ENCODE data around the gene OR10A3. TPM values are rescaled to one million over a fixed set of nuclear protein-coding genes. Genes with fewer than 3 reads are reported as not detected.

Gene OR10A3
- total RNA-seq, 2 donors from 2014 or later, result not detected

DNA sequence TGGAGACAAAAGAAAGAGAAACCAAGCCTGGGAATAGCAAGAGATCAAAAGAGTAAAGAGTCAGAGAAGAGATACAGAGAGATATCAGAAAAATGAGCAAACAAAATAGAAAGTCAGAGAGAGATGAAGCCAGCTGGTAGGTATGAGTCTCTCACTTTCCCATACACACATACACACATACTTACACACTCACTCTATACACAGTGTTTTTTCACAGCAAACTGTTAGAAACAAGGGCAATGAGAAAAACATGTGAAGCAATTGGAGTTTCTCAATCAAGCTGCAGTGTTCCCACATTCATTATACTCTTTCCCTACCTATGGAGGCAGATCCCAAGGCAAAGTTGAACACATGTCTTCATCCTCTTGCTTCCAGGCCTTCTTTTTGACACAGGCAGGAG is 26.3 kb upstream of the OR10A3 start:
- no peak for DNase-seq
- H3K4me3 Mint-ChIP-seq, result no peak overlapping the region
- Histone ChIP-seq H3K9ac (ENCODE audit: extremely low read depth, low read length, poor library complexity, severe bottlenecking) (no peak overlapping the region), H3K36me3 (ENCODE audit: control insufficient read depth, insufficient read depth, low read length) (no peaks in the 10 kb centered on the region), H3K27me3 (ENCODE audit: control insufficient read depth, insufficient read depth, low read length, poor library complexity, severe bottlenecking) (no peaks in the 10 kb centered on the region), H3K27ac (ENCODE audit: low read depth, low read length) (no peak overlapping the region), H3K4me1 (ENCODE audit: control insufficient read depth, insufficient read depth, low read length) (no peaks in the 10 kb centered on the region), H3K9me3 (ENCODE audit: control insufficient read depth, low read length) (no peaks in the 10 kb centered on the region), H3K4me3 (ENCODE audit: low read length) (no peak overlapping the region)
- H3K27me3 Mint-ChIP-seq (ENCODE audit: insufficient read depth), result no peaks in the 10 kb centered on the region
- TF ChIP-seq, protein P1, sequence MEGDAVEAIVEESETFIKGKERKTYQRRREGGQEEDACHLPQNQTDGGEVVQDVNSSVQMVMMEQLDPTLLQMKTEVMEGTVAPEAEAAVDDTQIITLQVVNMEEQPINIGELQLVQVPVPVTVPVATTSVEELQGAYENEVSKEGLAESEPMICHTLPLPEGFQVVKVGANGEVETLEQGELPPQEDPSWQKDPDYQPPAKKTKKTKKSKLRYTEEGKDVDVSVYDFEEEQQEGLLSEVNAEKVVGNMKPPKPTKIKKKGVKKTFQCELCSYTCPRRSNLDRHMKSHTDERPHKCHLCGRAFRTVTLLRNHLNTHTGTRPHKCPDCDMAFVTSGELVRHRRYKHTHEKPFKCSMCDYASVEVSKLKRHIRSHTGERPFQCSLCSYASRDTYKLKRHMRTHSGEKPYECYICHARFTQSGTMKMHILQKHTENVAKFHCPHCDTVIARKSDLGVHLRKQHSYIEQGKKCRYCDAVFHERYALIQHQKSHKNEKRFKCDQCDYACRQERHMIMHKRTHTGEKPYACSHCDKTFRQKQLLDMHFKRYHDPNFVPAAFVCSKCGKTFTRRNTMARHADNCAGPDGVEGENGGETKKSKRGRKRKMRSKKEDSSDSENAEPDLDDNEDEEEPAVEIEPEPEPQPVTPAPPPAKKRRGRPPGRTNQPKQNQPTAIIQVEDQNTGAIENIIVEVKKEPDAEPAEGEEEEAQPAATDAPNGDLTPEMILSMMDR (conservative IDR thresholded peaks at IDR 0.05), result no peak
- no peak overlapping the region for H3K27ac Mint-ChIP-seq
- H3K4me1 Mint-ChIP-seq, result peaks cover 25% of the 10 kb centered on the region
- no peaks in the 10 kb centered on the region for H3K9me3 Mint-ChIP-seq
- no peaks in the 10 kb centered on the region for H3K36me3 Mint-ChIP-seq (ENCODE audit: low read depth)

DNA sequence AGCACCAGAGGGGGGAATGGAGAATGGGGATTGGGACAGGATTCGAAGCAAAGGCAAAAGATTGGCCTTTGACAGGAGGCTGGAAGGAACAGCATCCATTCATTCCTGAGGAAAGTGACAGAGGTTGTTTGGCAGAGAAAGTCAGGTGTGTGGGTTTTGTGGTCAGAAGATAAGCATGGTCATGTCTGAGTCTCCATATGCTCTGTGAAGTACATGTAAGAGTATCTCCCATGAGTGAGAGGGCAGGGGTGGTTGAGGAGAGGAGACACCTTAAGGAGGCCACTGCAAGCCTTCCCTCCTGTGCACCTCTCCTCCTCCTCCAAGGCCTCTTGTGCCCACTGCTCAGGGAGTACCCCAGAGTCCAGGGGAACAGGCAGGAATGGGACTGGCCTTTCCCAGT is 25.6 kb upstream of the OR10A3 start:
- Mint-ChIP-seq H3K27ac (no peak overlapping the region), H3K4me3 (no peak overlapping the region), H3K9me3 (no peaks in the 10 kb centered on the region), H3K27me3 (ENCODE audit: insufficient read depth) (no peaks in the 10 kb centered on the region), H3K4me1 (peaks cover 25% of the 10 kb centered on the region), H3K36me3 (ENCODE audit: low read depth) (no peaks in the 10 kb centered on the region)
- Histone ChIP-seq H3K9me3 (ENCODE audit: control insufficient read depth, low read length) (no peaks in the 10 kb centered on the region), H3K4me1 (ENCODE audit: control insufficient read depth, insufficient read depth, low read length) (no peaks in the 10 kb centered on the region), H3K36me3 (ENCODE audit: control insufficient read depth, insufficient read depth, low read length) (no peaks in the 10 kb centered on the region), H3K27ac (ENCODE audit: low read depth, low read length) (no peak overlapping the region), H3K9ac (ENCODE audit: extremely low read depth, low read length, poor library complexity, severe bottlenecking) (no peak overlapping the region), H3K27me3 (ENCODE audit: control insufficient read depth, insufficient read depth, low read length, poor library complexity, severe bottlenecking) (no peaks in the 10 kb centered on the region), H3K4me3 (ENCODE audit: low read length) (no peak overlapping the region)
- WGBS, 2 experiments (ENCODE audit: insufficient coverage in 1 of 2, insufficient read length in 1 of 2), result 83 to 92% methylated on average over 1 of the region's 1 CpG
- TF ChIP-seq, protein P1 (conservative IDR thresholded peaks at IDR 0.05), result no peak
- no peak for DNase-seq

DNA sequence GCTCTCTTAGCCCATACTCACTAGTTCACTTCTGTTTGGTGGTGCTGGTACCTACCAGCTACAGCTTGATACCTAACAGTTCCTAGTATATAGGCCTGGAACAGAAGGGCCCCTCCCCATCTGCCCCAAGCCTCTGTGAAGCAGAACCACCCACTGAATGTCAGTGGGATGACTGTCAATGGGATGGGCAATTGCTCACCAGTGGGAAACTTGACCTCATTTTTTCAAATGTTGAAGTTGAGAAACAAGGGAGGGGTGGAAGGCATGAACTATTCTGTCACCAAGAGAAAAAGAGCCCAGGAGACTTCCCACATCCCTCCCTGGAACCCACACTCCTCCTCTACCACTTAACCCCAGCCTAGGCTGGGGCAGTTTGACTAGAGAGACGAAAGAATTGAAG is 23.9 kb upstream of the OR10A3 start, which contains the start of gene NLRP10:
Gene NLRP10, minus strand, starts transcription at position 62 of the 400 bp plus-strand sequence. CDS start 1,952 bp downstream, outside the sequence.
- no peak within 1 kb of the TSS for H3K9ac ChIP-seq (ENCODE audit: extremely low read depth, low read length, poor library complexity, severe bottlenecking)
- Mint-ChIP-seq H3K36me3 (ENCODE audit: low read depth) (no peaks in the 10 kb centered on the region), H3K27me3 (ENCODE audit: insufficient read depth) (no peaks in the 10 kb centered on the region), H3K4me3 (no peak within 1 kb of the TSS), H3K9me3 (peaks cover 7% of the 10 kb centered on the region), H3K4me1 (peaks cover 25% of the 10 kb centered on the region), H3K27ac (no peak within 1 kb of the TSS)
- H3K27me3 ChIP-seq (ENCODE audit: control insufficient read depth, insufficient read depth, low read length, poor library complexity, severe bottlenecking), result no peaks in the 10 kb centered on the region
- TF ChIP-seq, protein P1 (conservative IDR thresholded peaks at IDR 0.05), result no peak
- H3K36me3 ChIP-seq (ENCODE audit: control insufficient read depth, insufficient read depth, low read length), result no peaks in the 10 kb centered on the region
- no peaks in the 10 kb centered on the region for H3K4me1 ChIP-seq (ENCODE audit: control insufficient read depth, insufficient read depth, low read length)
- no peak within 1 kb of the TSS for H3K4me3 ChIP-seq (ENCODE audit: low read length)
- DNase-seq, result no peak
- 100% methylated on average over 1 of the region's 1 CpG; no CpG with 5 or more reads in 1 of the 2 experiments for WGBS, 2 experiments (ENCODE audit: insufficient coverage in 1 of 2, insufficient read length in 1 of 2)
- no peaks in the 10 kb centered on the region for H3K9me3 ChIP-seq (ENCODE audit: control insufficient read depth, low read length)
- no peak within 1 kb of the TSS for H3K27ac ChIP-seq (ENCODE audit: low read depth, low read length)

Data from endodermal cell (in vitro differentiated cells).